KMS-11 (cell line): Measurements from ENCODE around the gene PALLD.

Experiments
- H2AFZ ChIP-seq: fragments of 200-600 bp; sonication (generic); 2 replicates; pipeline ENCODE4 v1.6.1; 2016; ENCODE audit warnings: antibody characterized with exemption, mixed run types, low read depth
- H3K27ac ChIP-seq: fragments of 200-600 bp; sonication (generic); 2 replicates; pipeline ENCODE4 v1.6.1; 2016; ENCODE audit warnings: mild to moderate bottlenecking, mixed run types
- H3K27me3 ChIP-seq: fragments of 200-600 bp; sonication (generic); 2 replicates; pipeline ENCODE4 v1.6.1; 2017; ENCODE audit warnings: mild to moderate bottlenecking, low read depth, mixed run types, moderate library complexity; ENCODE audit not compliant: insufficient read depth
- H3K36me3 ChIP-seq: fragments of 200-600 bp; sonication (generic); 2 replicates; pipeline ENCODE4 v1.6.1; 2017; ENCODE audit warnings: mild to moderate bottlenecking, mixed run types; ENCODE audit not compliant: insufficient read depth
- H3K4me1 ChIP-seq: fragments of 200-600 bp; sonication (generic); 2 replicates; pipeline ENCODE4 v1.6.1; 2016; ENCODE audit warnings: mild to moderate bottlenecking, low read depth, mixed run types; ENCODE audit not compliant: poor library complexity, severe bottlenecking
- H3K4me2 ChIP-seq: fragments of 200-600 bp; sonication (generic); 2 replicates; pipeline ENCODE4 v1.7.0; 2016; ENCODE audit warnings: mild to moderate bottlenecking, mixed run types
- H3K4me3 ChIP-seq: fragments of 200-600 bp; sonication (generic); IDR thresholded peaks from 2 replicates; pipeline ENCODE4 v1.6.1; 2017; ENCODE audit warnings: low read depth, low read length, mixed read lengths; ENCODE audit not compliant: insufficient read depth
- H3K79me2 ChIP-seq: fragments of 200-600 bp; sonication (generic); 2 replicates; pipeline ENCODE4 v1.6.1; 2016; ENCODE audit warnings: low read depth, mixed run types; ENCODE audit not compliant: insufficient read depth
- H3K9ac ChIP-seq: fragments of 200-600 bp; sonication (generic); 2 replicates; pipeline ENCODE4 v1.6.1; 2016; ENCODE audit warnings: mild to moderate bottlenecking, mixed run types
- H4K20me1 ChIP-seq: fragments of 200-600 bp; sonication (generic); 2 replicates; pipeline ENCODE4 v1.6.1; 2016; ENCODE audit warnings: mild to moderate bottlenecking, mixed run types; ENCODE audit not compliant: insufficient read depth
- CTCF ChIP-seq: fragments of 200-600 bp; sonication (generic); conservative IDR thresholded peaks from 2 replicates; pipeline ENCODE4 v1.6.1; 2017; ENCODE audit warnings: low read depth, mild to moderate bottlenecking, antibody characterized with exemption, low read length, moderate library complexity, mixed read lengths

Gene PALLD

DNA sequence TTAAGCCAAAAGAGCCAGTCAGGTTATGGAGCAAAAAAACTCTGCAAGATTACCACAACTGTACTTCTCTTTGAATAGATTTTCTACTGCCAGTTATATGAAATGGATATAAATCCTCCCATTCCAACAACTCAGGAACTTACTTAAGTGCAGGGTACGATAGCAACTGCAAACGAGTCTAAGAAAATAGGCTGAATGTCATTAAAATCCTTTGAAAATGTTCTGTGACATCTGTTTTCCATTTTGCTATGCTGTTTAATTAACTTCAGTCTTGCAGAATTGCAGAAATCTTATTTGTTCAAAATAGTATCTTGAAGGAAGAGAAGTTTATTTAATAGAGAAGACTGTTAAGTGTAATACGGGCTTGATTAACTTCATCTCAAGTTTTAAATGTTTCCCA is 243.8 kb downstream of the PALLD start:
- no peak overlapping the region for H3K4me2 ChIP-seq
- H3K79me2 ChIP-seq, result no peaks in the 10 kb centered on the region
- peaks cover 31% of the 10 kb centered on the region for H3K4me1 ChIP-seq
- H3K36me3 ChIP-seq, result no peaks in the 10 kb centered on the region
- H3K4me3 ChIP-seq, result no peak overlapping the region
- H3K27me3 ChIP-seq, result no peaks in the 10 kb centered on the region
- no peaks in the 10 kb centered on the region for H4K20me1 ChIP-seq
- H3K27ac ChIP-seq, result no peak overlapping the region
- H2AFZ ChIP-seq, result no peak overlapping the region
- H3K9ac ChIP-seq, result no peak overlapping the region
- TF ChIP-seq CTCF, result no peak

- Histone ChIP-seq H3K27ac (no peak overlapping the region), H3K4me1 (peaks cover 24% of the 10 kb centered on the region), H3K27me3 (no peaks in the 10 kb centered on the region), H3K9ac (no peak overlapping the region), H4K20me1 (no peaks in the 10 kb centered on the region), H3K4me3 (no peak overlapping the region), H2AFZ (no peak overlapping the region), H3K79me2 (no peaks in the 10 kb centered on the region), H3K4me2 (no peak overlapping the region), H3K36me3 (no peaks in the 10 kb centered on the region)
- no peak for TF ChIP-seq CTCF
These were observed 244.7 kb downstream of the PALLD start for GRCh38 chr4:168741281-168742173.

- no peaks in the 10 kb centered on the region for H3K36me3 ChIP-seq
- H4K20me1 ChIP-seq, result no peaks in the 10 kb centered on the region
- H2AFZ ChIP-seq, result no peak overlapping the region
- H3K79me2 ChIP-seq, result no peaks in the 10 kb centered on the region
- H3K27ac ChIP-seq, result no peak overlapping the region
- peaks cover 7% of the 10 kb centered on the region for H3K4me1 ChIP-seq
- no peak overlapping the region for H3K4me3 ChIP-seq
- H3K27me3 ChIP-seq, result no peaks in the 10 kb centered on the region
- H3K4me2 ChIP-seq, result no peak overlapping the region
- no peak overlapping the region for H3K9ac ChIP-seq
- TF ChIP-seq CTCF, result no peak
These were observed 246.3 kb downstream of the PALLD start for GRCh38 chr4:168743131-168743530.

DNA sequence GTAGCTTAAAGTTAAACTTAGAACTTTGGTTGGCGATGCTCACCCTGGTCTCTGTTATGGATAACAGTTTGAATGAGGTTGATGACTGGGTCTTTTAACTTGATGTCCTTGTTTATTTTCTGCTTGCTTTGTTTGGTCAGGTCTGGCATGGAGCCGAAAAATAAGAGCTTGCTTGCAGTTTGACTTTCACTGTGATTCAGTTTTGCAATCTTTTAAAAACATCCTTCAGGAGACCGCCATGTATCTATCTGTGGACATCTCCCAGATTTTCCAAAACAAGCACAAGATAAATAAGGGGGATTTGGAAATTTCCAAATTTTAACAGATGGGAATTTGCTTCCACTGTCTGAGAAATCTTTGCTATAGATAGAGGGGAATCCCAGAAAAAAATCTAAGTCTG is 246.7 kb downstream of the PALLD start:
- Histone ChIP-seq H3K4me3 (no peak overlapping the region), H3K36me3 (no peaks in the 10 kb centered on the region), H3K27ac (no peak overlapping the region), H3K79me2 (no peaks in the 10 kb centered on the region), H2AFZ (no peak overlapping the region), H4K20me1 (no peaks in the 10 kb centered on the region), H3K27me3 (no peaks in the 10 kb centered on the region), H3K4me2 (no peak overlapping the region), H3K9ac (no peak overlapping the region), H3K4me1 (peaks cover 3% of the 10 kb centered on the region)
- no peak for TF ChIP-seq CTCF
